GM12875 (cell line): Measurements from ENCODE around the gene OVOL1.

ENCODE experiments used
- H3K4me3 ChIP-seq: one replicate; pipeline ENCODE4 v1.5.1; 2011; ENCODE audit warnings: low read depth, low read length, control low read depth
- TF ChIP-seq, protein P1 (sequence below): IDR thresholded peaks from 2 replicates; pipeline ENCODE4 v1.5.1; 2011; ENCODE audit warnings: low read depth, mild to moderate bottlenecking, control low read depth, inconsistent platforms, low read length, moderate library complexity, borderline replicate concordance; ENCODE audit not compliant: insufficient read depth

Gene OVOL1

GRCh38 chr11:65834202-65834601, 47.3 kb downstream of the OVOL1 start:
- TF ChIP-seq, protein P1, sequence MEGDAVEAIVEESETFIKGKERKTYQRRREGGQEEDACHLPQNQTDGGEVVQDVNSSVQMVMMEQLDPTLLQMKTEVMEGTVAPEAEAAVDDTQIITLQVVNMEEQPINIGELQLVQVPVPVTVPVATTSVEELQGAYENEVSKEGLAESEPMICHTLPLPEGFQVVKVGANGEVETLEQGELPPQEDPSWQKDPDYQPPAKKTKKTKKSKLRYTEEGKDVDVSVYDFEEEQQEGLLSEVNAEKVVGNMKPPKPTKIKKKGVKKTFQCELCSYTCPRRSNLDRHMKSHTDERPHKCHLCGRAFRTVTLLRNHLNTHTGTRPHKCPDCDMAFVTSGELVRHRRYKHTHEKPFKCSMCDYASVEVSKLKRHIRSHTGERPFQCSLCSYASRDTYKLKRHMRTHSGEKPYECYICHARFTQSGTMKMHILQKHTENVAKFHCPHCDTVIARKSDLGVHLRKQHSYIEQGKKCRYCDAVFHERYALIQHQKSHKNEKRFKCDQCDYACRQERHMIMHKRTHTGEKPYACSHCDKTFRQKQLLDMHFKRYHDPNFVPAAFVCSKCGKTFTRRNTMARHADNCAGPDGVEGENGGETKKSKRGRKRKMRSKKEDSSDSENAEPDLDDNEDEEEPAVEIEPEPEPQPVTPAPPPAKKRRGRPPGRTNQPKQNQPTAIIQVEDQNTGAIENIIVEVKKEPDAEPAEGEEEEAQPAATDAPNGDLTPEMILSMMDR = no peak
- H3K4me3 ChIP-seq = peak overlapping the region; percentile 80

GRCh38 chr11:65842144-65842543, 55.3 kb downstream of the OVOL1 start:
- TF ChIP-seq, protein P1 = no peak
- H3K4me3 ChIP-seq = no peak overlapping the region

- TF ChIP-seq, protein P1 = no peak
- H3K4me3 ChIP-seq = no peak overlapping the region
These were observed 56.9 kb downstream of the OVOL1 start for GRCh38 chr11:65843811-65844210.

DNA sequence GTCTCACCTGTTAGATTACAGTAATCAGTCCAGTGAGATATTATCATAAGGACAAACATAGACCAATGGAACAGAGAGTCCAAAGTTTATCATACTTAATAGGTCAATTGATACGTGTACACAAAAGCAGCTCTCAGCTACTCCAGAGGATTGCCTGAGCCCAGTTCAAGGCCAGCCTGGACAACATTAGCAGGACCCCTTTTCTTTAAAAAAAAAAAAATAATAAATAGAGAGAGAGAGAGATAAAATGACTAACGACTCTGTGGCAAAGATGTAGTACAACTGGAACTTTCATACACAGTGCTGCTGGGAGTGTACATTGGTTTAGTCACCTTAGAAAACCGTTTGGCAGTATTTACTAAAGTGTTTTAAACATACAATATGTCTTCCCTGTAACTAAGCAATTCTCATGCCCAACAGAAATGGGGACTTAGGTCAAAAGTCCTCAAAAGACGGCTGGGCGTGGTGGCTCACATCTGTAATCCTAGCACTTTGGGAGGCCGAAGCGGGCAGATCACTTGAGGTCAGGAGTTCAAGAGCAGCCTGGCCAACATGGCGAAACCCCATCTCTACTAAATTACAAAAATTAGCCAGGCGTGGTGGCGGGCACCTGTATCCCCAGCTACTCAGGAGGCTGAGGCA, 57.5 kb downstream of the OVOL1 start:
- no peak overlapping the region for H3K4me3 ChIP-seq
- TF ChIP-seq, protein P1 = no peak
